Erythroblast (primary cell): ENCODE results near the gene PRPF18.

Experiments used
- DNase-seq, 2 experiments: peaks; one replicate each; lab custom pipeline; 2025; lab: John Stamatoyannopoulos, UW
- GATA1 ChIP-seq: IDR thresholded peaks from 2 replicates; pipeline ENCODE4 v1.6.1; 2011; ENCODE audit warnings: low read depth, mild to moderate bottlenecking, control low read depth, low read length, moderate library complexity
- POLR2A ChIP-seq: IDR thresholded peaks from 2 replicates; pipeline ENCODE4 v1.6.1; 2011; ENCODE audit warnings: mild to moderate bottlenecking, low read length

The PRPF18 gene

GRCh38 chr10:13673156-13673555 is 86.4 kb downstream of the PRPF18 start:
- DNase-seq = no peak
- no peak for TF ChIP-seq GATA1
- no peak for TF ChIP-seq POLR2A

GRCh38 chr10:13674645-13675588 is 88.2 kb downstream of the PRPF18 start:
- TF ChIP-seq POLR2A (no peak), GATA1 (no peak)
- no peak for DNase-seq

- DNase-seq = no peak
- TF ChIP-seq GATA1 (no peak), POLR2A (no peak)
Observed at GRCh38 chr10:13678101-13678843, 91.5 kb downstream of the PRPF18 start.
